Measurements from ENCODE around the gene PTPN1.
A peak's percentile ranks its signal among the peaks of the same experiment; 100 is the strongest.

The PTPN1 gene

DNA sequence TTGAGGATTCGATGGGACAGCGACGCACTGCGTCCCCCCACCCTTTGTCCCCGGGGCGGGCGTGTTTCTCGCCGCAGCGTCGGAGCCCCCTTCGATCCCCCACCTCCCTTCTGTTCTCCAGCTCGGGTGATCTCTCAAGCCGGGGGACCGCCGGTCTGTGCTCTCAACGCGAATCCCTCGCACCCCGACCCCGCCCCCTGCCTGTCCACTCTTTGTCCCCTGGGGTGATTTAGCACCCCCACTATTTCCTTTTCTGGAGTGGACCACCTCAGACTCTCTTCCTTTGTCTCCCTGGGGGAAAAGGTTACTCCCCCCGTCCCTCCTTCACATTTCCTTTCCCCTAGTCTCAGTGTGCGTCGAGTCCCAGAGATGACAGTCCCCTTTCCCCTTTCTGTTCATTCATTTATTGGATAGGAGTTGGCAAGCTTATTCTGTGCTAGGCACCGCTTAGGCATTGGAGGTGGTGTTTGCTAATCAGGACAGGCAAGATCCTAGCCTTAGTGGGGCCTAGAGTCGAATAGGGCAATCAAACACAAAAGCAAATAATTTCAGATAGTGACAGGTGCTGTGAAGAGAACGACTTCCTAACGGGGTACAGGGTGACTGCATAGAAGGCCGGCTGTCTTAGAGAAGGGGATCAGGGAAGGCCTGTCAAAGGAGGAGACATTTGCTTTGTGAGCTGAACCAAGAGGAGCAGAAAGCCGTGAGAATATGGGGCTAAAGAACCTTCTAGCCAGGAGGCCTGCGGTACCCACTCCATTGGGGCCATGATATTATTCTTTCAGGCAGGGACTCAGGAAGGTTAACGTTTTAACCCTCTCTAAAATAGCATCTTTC is 741 bp downstream of the PTPN1 start:
- no peak for DNase-seq (ENCODE audit: insufficient read length, low spot score)
- peak; percentile 78 for FAIRE-seq

DNA sequence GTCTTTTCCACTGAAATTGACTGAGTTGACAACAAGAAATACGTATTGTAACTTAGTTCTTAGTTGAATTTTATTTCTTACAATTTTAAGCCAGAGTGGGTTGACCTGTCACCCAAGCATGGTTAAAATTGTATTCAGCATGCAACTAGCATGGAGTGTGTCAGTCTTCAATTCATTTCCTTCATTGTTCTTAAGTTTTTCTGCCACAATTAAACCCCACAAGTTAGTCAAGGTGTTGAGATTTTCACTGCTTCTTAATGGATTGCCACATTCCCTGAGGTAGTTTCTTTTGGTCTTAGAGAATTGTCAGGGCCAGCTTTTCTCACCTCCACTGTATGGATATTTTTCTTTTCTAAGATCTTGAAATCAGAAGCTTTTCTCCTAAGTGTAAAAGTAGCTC is 2.1 kb downstream of the PTPN1 start:
- DNase-seq (ENCODE audit: insufficient read length, low spot score) (no peak), FAIRE-seq (no peak)

DNA sequence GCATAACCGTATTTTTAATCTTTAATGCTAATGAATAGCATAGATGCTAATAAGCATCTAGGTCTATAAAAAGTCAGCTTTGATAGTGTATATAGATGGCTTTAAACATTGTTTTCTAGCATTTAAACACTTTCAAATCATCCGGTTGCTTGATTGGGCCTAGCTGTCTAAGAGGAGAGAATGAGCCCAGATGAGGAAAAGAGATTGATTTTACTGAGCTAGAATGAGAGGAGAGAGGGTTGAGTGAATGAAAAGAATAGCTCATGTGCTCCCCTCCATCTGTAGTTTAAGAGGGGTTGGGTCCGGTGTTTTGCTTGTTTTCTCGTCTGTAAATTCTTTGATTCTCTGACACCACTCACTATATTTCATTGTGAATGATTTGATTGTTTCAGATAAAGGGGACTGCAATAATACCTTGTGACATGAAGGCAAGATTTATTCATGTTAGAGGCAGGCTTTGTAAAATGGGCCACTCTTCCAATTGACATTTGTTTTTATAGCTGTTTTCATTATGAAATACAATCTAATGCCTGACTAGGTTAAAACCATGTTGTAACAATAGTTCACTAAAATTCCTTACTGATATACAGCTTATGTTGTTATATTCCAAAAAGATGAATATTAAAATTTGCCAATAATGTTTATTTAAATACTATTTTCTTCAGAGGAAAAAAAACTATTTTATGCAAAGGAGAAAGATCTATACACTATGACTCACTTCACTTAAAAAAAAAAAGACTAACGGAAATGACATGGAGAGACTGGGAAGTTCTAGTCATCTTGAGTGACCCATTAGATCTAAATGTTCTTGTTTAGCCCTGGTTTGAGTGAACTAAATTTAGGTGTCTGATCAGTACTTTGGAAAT is 3.2 kb downstream of the PTPN1 start:
- DNase-seq (ENCODE audit: insufficient read length, low spot score) = no peak

DNA sequence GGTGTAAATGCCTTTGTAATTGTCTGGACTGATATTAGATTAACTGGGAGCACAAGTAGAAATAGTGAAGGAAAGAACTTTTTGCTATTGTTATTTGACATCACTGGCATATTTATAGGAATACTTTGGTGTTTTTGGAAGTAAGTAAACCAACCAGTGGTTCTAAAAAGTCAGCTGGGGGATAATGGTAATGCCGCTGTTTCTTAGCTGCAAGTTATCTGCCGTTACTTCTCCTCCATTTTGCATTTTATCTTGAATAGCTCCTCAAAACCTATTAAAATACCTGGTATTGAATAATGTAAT is 3.8 kb downstream of the PTPN1 start:
- FAIRE-seq = no peak

More for the DNA sequence above, 3.2 kb downstream of the PTPN1 start:
- no peak for FAIRE-seq

DNA sequence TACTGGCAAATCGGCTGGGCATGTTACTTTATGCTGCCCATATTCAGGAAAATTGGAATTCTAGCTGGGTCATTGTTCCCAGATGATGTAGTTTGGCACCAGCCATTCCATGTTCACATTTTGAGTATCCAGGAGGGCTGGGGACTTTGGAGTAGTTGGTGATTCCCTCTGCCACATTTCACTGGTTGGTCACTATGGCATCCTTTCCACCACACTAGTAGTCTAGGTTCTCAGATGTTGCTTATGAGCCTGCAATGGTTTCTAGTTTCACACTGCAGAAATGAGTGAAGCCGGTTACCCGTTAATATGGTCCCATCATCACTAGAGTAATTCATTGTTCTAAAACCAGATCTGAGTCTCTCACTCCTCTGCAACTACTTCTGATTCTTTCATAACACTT is 4.6 kb downstream of the PTPN1 start:
- FAIRE-seq (peak; percentile 23), DNase-seq (ENCODE audit: insufficient read length, low spot score) (no peak)

More for the DNA sequence above, 3.8 kb downstream of the PTPN1 start:
- DNase-seq (ENCODE audit: insufficient read length, low spot score) = no peak

DNA sequence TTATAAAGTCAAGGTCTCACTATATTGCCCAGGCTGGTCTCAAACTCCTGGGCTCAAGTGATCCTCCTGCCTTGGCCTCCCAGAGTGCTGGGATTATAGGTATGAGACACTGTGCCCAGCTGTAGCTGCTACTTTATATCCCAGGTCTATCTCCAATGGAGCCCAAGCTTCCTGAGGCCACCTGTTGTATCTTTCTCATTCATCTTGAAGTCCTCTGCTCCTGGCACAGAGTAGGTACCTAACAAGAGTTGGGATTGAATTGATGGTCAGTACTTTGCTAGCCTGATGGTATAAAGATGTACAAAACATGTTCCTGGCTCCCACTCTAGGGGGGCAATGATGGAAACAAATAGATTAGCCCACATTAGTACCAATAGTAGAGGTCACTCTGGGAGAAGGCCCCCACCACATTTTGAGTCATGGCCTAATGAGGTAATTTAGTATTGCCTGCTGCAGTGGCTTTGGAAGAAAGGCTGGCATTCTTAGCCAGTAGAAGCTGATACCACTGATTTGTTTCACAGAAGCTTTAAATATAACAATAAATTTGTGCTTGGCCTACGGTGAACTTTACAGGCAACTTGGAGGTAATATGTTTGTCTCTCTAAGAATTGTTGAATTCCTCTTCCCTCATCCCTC is 5.4 kb downstream of the PTPN1 start:
- FAIRE-seq = no peak
- no peak for DNase-seq (ENCODE audit: insufficient read length, low spot score)

DNA sequence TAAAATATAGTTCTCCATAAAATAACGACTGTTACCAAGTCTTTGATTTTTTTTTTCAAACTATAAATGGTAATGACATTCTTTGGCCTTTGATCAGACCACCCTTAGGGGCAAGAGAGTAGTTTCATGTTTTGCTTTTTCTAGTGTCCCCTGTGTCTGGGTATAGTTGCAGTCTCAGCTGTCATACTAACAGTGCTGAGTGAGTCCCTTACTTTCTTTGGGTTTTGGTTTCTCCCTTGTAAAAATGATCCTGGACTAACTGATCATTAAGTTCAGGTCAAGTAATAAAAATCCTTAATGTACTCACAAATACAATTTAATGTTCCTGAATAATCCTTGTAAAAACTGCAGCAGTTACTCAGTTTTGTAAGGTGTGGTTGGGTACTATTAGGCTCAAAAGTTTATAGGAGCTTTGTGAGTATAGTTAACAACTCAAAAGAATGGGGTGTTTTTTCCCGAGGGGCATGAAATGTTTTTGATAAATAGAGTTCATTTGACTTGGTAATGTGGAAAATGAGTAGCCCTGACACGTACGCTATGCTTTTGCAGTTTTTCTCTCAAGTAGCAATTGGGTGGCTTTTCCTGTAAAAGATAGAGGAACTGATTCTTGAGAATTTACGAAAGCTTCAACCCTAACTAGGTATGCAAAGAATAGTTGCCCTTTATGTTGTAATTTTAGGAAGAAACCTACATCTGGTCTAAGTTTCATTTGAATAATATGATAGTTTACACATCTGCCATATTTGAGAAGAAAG is 6.2 kb downstream of the PTPN1 start:
- DNase-seq (ENCODE audit: insufficient read length, low spot score) (no peak), FAIRE-seq (no peak)

DNA sequence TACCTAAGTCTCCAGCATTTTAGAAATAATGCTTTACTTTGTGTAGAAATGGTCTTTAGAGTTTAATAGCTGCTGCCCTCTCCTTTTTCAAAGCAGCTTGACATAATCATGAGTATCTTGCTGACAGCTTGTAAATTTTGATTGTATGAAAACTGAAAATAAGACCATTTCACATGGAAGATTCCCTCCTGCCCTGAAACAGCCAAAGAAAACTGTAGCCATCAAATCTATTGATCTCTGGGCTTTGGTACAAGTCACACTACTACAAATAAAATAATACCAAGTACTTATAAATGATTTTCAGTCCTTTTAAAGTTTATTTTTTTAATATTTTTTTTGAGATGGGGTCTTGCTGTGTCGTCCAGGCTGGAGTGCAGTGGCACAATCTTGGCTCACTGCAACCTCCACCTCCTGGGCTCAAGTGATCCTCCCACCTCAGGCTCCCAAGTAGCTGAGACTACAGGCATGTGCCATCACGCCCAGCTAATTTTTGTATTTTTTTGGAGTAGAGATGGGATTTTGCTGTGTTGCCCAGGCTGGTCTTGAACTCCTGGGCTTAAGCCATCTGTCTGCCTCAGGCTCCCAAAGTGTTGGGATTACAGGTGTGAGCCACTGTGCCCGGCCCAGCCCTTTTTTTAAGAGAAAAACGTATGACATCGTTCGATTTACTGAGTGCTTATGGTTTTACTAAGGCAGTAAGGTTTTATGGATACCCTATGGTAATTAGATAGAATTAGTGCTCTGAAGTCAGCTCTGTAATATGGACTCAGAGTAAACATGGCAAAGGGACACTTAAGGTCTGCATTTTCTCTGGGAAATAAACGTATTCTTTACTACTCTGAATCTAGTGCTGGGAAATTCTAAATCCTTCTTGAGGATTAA is 7.0 kb downstream of the PTPN1 start:
- DNase-seq (ENCODE audit: insufficient read length, low spot score) (no peak), FAIRE-seq (no peak)

DNA sequence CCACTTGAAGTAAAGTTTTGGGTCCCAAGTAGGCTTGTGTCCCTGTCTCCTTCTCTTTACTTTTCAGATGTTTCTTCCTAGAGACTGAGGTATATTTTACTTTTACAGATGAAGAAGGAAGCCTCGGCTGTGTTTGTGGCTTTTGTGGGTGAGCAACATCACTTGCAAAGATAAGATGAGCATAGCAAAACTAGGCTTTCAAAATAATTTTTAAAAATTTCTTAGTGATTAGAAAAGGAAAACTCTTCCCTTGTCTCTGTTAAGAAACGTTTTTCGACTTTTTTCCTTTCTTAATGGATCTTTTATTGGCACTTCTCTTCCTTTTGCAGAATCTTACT is 7.6 kb downstream of the PTPN1 start:
- DNase-seq (ENCODE audit: insufficient read length, low spot score) (no peak), FAIRE-seq (no peak)

DNA sequence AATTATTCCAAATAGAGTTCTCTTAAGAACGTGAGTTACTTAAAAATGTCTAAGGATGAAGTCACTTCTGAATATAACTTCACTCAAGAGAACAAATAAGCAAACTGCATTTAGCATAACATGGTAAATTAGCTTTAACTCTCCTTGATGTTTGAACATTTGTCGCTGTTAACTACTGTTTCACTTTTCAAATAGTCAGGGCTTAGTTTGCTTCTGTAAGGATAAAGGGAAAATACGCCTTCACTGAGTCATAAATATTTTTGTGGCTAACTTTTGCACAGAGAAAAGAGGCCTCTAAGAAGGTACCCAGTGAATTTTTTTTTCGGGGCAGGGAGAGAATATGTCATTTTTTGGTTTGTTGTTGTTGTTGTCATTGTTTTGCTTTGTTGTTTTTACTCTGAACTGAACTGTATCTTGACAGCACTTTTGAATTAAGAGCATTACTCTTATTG is 8.1 kb downstream of the PTPN1 start:
- DNase-seq (ENCODE audit: insufficient read length, low spot score) (no peak), FAIRE-seq (no peak)

DNA sequence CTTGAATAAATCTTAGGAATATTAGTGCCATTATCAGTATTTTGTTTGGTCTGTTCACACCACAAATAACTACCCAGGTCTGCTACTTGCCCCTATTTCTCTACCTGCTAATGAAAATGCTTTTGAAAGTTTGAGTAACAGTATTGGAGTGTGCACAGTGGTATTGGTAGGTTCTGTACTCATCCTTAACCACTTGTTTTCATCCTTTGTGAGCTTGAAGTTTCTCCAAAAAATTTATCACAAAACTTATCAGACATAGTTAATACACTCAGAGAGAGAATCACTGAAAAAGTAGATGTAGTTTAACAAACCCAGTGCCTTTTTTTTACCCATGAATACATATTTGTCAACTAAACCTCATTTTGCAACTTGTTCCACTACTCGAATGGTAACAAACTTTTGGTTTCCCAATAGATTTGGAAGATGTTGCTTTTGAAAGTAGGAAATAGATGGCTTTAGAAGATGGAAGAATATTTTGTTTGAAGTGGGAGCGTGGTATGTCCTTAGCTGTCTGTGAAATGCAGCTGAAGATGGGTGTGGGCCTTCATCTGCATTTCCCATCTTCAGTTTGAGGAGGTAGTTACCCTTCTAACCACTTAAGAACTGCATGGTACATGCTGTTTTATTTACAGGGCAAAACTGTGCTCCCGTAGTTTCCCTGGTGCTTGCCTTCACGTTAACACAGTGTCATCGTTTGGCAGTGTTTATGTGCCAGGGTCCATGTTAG is 9.0 kb downstream of the PTPN1 start:
- FAIRE-seq = peak; percentile 59
- no peak for DNase-seq (ENCODE audit: insufficient read length, low spot score)

DNA sequence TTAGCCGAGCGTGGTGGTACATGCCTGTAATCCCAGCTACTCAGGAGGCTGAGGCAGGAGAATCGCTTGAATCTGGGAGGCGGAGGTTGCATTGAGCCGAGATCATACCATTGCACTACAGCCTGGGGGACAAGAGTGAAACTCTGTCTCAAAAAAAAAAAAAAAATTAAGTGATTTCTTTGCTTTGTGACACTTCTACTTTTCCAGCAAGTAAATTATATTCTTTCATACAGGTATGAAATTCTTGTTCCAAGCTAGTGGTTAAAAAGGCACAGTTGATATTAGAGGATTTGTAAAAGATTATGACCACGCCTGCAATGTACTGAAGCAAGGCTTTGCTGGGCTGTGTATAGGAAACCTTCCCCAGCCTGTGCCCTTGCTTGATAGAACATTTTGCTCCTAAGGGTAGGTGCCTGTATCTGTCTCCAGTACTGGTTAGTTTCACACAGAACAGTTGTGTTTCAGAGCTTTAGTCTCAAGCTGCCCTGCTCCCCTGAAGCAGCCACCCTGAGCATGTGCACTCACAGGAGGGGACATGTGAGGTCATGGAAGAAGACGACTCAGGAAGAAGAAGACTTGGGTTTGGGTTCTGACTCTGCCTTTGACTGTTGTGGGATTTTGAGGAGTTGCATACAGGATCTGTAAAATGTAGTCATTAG is 10.2 kb downstream of the PTPN1 start:
- peak; percentile 26 for FAIRE-seq

DNA sequence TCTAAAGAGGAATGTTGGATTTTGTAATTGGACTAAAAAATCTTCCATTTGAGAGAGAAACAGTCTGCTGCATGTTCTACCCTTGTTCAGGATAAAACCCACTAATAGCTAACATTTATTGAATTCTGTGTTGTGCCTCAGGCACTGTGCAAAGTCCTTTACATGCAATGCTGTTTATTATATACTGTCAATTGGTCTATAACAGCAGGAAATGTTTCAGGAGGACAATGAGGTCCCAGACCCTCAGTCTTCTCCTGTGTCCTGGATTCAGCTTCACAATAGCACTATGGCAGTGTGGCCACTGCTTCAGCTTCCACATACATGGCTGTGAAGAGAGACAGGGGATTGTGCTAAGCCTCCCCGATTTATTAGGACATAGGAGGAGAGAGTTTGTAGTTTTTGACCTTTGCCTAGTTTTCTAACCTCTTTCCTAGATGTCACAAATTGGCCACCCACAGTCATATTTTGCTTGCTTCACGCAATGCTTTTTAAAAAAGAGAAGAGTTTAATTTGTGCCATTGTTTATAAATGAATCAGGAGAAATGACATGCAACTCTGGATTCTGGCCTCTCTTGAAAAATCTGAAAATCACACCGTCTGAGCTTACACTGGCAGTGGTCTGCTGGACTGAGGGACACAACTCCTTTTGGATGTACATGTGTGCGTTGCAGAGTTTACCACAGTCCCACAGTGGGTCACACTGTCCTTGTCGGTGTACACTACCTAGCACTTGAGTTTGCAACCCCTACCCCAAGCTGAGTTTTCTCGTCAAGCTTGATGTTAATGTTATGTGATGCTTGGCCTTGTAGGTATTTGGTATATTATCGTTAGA is 11.3 kb downstream of the PTPN1 start:
- FAIRE-seq (peak; percentile 87), DNase-seq (ENCODE audit: insufficient read length, low spot score) (no peak)

More for the DNA sequence above, 10.2 kb downstream of the PTPN1 start:
- no peak for DNase-seq (ENCODE audit: insufficient read length, low spot score)

DNA sequence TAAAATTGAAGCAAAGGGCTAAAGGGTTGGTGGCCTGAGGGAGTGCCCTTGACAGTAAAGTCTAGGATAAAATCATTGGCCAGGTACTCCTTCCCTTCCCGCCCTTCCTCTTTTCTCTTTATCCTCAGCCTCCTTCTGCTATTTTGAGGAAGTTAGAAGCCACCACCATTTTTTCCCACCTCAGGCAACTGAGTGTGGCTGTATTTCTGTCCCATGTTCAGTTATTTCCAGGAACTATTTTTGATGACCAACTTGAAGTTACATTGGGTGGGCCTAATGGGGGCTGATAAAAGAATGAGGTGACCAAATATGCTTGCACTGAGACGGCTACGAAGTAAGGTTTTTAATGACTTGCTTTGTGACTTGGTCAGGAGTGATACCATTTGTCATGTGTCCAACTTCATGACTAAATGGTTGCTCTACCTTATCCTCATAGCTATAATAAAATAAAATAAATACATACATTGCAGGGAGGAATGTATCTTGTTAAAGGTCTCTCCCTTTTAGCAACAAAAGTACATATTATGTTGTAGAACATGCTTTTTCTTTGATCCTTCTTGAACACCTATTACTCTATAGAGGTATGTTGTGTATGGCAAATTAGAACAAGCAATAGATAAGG is 12.0 kb downstream of the PTPN1 start:
- no peak for DNase-seq (ENCODE audit: insufficient read length, low spot score)
- FAIRE-seq = no peak

DNA sequence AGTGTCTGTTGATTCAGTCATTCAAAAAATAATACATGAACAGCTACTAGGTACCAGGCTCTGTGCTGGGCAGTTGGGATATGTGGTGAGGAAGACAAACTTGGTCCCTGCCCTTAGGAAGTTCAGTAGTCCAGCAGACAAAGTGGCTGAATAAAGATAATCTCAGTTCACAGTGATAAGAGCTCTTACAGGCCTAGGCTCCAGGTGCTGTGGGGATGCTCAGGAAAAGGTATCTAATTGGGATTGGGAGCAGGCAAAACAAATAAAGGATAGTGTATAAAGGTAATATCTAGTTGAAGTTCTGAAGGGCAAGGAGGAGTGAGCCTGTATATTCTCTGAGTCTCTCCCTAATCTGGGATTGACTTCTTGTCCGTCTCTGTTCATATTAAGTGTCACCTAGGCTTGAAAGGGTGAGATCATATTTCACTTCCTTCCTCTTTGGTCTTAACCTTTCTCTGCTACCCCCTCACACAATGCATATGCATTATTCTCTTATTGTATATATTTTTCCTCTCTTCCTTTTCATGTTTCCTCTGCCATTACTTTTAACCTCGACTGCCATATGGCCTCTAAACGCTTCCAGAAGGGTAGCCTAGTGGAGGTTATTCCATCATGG is 13.5 kb downstream of the PTPN1 start:
- FAIRE-seq (peak; percentile 36), DNase-seq (ENCODE audit: insufficient read length, low spot score) (no peak)

DNA sequence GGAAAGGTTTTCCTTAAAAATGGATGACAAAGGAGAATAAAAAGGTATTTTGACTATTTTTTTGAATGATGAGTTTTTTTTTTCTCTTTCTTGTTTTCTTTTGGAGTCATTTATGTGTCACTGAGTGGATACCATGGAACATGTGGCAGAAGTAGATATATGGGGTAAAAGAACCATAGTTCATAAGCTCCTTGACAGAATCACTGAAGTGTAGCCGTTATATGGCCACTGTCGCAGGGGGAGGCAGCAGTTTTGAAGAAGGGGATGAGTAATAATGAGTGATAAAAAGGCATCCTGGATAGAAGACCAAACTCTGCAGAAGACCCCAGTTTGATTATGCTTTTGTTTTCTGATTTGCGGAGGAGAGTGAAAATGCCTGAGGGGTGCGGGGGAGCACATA is 15.5 kb downstream of the PTPN1 start:
- FAIRE-seq (no peak), DNase-seq (ENCODE audit: insufficient read length, low spot score) (no peak)

DNA sequence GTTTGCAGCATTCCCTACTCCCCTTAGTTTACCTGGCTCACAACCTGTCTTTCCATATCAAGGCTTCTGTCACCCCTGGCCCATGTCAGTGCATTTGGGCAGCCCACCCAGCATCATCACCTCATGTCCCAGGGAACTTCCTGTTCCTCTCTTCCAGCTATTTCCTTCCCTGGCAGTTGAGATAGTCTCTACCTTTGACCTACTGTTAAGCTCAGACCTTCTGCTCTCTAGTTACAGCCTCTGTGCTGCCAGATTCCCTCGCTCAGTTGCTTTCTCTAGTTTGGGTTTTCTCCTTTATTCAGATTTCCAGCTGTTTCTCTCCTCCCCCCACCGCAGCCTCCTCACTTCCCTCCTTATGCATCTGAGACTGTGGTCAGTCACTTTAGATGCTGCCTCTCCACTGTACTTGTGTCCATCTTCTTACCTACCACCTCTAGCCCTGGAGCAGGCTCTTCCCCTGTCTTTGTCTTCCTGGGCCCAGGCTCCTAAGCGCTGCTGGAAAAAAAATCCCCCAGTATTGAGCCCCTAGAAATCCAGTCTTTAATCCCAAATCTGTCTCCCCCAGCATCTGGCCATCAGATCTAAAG is 16.3 kb downstream of the PTPN1 start:
- FAIRE-seq (peak; percentile 33), DNase-seq (ENCODE audit: insufficient read length, low spot score) (no peak)

All from HTR-8/SVneo (cell line).